NCI-H345 treated with DMSO at 0.1 percent for 48 hours (cell line): Measurements from ENCODE around the gene PEAK3.
A peak's percentile ranks its signal among the peaks of the same experiment; 100 is the strongest.

Experiments used
- DNase-seq: peaks from one replicate; lab custom pipeline; 2025; ENCODE audit not compliant: unreplicated experiment; lab: John Stamatoyannopoulos, UW

PEAK3 gene

DNA sequence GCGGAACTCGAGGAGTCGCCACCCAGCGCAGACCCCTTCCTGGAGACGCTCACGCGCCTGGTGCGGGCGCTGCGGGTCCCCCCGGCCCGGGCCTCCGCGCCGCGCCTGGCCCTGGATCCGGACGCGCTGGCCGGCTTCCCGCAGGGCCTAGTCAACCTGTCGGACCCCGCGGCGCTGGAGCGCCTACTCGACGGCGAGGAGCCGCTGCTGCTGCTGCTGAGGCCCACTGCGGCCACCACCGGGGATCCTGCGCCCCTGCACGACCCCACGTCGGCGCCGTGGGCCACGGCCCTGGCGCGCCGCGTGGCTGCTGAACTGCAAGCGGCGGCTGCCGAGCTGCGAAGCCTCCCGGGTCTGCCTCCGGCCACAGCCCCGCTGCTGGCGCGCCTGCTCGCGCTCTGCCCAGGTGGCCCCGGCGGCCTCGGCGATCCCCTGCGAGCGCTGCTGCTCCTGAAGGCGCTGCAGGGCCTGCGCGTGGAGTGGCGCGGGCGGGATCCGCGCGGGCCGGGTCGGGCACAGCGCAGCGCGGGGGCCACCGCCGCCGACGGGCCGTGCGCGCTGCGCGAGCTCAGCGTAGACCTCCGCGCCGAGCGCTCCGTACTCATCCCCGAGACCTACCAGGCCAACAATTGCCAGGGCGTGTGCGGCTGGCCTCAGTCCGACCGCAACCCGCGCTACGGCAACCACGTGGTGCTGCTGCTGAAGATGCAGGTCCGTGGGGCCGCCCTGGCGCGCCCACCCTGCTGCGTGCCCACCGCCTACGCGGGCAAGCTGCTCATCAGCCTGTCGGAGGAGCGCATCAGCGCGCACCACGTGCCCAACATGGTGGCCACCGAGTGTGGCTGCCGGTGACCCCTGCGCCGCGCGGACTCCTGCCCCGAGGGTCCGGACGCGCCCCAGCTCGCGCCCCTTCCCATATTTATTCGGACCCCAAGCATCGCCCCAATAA lies 30.6 kb downstream of the PEAK3 start:
- DNase-seq: no peak

DNA sequence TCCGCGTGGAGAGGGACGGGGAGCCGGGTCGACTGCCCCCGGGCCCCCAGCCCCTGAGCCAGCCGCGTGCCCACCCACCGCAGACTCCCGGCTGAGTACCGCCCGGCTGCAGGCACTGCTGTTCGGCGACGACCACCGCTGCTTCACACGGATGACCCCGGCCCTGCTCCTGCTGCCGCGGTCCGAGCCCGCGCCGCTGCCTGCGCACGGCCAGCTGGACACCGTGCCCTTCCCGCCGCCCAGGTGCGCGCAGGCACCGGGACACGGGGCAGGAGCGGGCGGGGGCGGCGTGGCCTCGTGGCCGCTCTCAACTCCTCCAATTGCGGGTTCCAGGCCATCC lies 31.2 kb downstream of the PEAK3 start:
- no peak for DNase-seq

DNA sequence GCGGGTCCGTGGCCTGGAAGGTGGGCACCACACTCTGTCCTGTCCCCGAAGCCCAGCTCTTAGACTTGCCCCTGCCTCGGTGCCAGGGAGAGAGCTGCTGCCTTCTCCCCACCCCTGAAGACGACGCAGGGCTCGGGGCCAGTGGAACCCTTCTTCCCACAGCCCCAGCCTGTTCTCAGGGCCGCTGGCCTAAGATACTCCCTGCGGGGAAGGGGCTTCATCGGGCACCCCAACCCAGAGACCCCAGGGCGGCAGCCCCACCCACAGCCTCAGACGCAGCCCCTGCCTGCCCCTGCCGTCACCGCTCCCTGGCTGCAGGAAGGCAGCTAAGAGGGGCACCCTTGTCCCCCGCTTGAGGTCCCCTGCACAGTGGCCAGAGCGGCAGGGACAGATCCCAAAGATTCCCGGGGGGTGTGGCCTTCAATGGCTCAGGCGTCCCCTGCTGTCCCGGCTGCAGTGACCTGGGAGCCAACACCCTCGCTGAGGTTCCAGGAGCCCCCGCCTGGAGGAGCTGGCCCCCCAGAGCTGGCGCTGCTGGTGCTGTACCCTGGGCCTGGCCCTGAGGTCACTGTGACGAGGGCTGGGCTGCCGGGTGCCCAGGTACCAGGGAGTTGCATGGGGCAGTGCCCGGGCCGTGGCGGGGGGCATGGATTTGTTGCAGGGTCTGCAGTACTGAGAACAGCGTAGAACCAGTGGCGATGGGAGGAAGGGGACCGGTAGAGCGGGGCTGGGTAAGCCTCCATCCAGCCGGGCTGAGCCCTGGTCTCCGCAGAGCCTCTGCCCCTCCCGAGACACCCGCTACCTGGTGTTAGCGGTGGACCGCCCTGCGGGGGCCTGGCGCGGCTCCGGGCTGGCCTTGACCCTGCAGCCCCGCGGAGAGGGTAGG lies 31.9 kb downstream of the PEAK3 start:
- DNase-seq: no peak

DNA sequence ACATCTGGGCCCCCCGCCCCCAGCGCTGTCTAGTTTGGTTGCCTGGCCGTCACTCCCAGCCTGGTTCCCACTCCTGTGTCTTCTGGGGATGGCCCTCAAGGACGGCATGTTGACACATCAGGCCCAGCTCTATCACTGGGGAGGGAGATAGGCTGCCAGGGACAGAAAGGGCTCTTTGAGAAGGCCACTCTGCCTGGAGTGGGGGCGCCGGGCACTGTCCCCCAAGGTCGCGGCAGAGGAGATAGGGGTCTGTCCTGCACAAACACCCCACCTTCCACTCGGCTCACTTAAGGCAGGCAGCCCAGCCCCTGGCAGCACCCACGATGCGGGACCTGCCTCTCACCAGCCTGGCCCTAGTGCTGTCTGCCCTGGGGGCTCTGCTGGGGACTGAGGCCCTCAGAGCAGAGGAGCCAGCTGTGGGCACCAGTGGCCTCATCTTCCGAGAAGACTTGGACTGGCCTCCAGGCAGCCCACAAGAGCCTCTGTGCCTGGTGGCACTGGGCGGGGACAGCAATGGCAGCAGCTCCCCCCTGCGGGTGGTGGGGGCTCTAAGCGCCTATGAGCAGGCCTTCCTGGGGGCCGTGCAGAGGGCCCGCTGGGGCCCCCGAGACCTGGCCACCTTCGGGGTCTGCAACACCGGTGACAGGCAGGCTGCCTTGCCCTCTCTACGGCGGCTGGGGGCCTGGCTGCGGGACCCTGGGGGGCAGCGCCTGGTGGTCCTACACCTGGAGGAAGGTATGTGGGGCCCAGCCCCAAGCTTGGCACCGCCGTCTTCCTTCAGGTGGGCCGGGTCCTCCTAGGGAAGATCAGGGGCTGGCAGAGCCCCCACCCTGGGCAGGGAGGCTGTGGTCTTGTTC lies 32.7 kb downstream of the PEAK3 start, which contains the start of gene AMH:
Gene AMH (plus strand): TSS at position 314 of the 857 bp plus-strand sequence. CDS start 10 bp downstream, at position 324.
- DNase-seq: no peak

DNA sequence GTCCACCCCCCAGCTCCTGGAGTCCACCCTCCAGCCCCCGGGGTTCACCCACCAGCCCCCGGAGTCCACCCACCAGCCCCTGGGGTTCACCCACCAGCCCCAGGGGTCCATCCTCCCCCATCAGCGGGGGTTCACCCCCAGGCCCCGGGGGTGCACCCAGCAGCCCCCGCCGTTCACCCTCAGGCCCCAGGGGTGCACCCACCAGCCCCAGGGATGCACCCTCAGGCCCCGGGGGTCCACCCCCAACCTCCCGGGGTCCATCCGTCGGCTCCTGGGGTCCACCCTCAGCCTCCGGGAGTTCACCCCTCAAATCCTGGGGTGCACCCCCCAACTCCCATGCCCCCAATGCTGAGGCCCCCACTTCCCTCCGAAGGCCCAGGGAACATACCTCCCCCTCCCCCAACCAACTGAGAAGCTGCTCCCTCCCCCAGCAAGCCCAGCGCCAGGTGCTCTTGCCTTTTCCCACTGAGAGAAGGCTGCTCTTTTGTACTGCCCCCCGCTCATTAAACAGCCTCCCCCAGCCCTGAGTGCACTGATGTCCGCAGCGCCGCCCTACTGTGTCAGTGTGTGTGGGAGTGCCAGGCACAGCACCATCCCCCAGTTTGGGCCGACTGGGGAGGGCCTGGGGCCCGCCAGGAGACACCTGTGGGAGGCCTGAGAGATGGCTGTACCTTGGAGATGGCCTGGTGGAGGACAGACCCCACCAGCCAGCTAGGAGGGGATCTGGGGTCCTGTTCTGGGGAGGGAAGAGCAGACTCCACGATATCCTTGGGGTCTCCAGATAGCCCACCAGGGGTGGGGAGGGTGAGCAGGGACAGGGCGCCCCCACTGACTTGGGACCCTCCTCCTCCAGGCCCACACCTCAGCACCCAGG lies 33.6 kb downstream of the PEAK3 start:
- DNase-seq: peak; percentile 28

DNA sequence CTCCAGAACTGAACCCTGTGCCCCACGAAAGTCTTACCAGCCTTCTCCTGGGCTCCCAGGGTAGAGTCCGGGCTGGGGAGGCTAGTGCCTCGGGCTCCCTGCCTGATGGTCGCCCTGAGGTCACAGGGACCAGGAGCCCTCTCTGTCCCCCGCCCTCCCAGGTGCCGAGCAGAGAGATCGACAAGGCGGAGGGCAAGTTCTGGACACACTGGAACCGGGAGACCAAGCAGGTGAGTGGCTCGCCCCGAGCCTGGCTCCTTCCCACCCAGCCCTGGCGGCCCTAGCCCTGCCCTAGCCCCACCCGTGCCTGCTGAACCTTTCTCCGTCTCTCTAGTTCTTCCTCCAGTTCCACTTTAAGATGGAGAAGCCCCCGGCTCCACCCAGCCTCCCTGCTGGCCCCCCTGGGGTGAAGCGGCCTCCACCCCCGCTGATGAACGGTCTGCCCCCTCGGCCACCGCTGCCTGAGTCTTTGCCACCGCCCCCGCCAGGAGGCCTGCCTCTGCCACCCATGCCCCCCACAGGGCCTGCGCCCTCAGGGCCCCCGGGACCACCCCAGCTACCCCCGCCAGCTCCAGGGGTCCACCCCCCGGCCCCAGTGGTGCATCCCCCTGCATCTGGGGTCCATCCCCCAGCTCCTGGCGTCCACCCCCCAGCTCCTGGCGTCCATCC lies 34.4 kb downstream of the PEAK3 start:
- no peak for DNase-seq

DNA sequence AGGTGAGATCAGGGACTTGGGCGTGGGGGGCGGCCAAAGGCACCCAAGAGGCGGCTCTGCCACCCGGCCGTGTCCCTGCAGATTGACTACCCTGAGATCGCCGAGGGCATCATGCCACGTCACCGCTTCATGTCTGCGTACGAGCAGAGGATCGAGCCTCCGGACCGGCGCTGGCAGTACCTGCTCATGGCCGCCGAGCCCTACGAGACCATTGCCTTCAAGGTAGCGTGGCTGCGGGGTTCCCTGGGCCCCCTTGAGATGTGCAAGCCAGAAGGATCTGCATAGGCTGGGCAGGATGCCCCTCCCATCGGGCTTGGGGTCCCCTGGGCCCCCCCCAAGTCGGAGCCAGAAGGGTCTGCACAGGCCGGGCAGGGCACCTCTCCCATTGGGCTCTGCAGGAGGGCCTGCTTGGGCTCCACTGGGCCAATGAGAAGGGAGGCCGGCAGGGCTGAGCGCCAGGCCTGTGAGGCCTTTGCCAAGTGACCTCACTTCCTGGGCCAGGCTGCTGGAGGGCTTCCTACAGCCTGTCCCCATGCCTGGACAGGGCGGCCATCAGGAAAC lies 35.1 kb downstream of the PEAK3 start:
- DNase-seq: no peak

DNA sequence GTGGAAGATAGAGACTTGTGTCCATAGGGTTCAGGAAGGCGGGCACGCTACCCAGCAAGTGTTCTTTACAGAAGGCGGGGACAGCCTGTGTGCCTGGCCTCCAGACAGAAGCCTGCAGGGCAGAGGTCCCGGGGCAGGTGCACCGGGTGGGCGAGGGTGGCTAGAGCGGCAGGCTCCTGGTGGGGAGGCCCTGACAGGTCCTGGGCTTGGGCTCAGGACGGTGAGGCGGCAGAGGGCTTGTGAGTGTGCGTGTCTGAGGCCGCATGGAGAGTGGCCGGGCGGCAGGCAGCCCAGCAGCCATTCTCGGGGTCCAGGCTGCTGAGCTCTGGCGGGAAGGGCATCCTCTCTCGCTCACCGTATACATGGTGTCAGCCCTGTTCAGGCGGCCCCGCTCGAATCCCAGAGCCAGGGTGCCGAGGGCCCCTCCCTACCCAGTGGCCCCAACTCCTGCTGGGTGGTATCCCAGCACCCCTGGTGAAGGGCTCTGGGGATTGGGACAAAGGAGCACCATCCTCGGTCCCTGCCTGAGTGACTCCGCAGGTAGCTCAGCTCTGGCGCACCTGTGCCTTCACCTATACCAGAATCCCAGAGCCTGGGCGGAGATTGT lies 35.9 kb downstream of the PEAK3 start:
- DNase-seq: no peak

DNA sequence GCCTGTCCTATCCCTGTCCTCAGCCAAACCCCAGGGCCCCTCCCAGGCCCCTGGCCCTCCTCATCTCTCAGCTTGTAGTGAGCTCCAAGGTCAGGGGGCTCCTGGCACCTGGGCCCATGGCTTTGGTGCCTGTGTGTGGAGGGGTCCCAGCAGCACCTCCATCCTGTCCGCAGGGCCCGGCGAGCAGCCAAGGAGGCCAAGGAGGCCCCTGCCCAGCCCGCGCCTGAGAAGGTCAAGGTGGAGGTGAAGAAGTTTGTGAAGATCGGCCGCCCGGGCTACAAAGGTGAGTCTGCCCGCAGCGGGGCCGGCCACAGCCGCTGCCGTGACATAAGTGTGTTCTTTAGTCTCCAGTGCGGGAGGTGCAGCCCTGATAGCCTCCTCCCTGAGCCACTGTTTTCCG lies 36.7 kb downstream of the PEAK3 start:
- no peak for DNase-seq

DNA sequence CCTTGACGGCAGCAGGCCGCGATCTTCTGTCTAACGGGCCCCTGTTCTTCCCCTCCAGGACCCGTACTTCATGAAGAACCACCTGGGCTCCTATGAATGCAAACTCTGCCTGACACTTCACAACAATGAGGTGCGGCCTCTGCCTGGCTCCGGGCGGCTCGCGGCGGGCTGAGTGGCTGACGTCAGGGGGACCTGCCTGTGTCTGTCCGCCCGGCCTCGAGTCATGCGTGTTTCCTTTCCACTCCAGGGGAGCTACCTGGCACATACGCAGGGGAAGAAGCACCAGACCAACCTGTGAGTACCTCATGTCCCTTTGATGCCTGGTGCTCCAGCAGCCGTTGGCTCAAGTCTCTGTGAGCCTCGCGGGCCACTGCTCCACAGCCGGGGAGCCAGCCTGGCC lies 37.5 kb downstream of the PEAK3 start:
- DNase-seq: no peak

DNA sequence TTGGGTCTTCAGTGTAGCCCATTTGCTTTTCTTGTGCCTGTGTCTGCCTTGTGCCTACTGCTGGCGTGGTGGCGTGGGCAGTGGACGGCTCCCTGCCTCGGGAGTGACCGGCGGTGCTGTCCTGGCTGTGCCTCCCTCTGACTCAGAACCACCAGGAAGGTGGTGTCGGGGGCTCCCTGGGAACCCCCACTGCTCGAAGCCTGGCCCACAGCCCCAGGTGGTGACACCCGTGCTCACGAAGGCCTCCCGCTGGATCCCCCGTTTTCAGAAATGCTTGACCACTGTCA lies 37.9 kb downstream of the PEAK3 start:
- no peak for DNase-seq

DNA sequence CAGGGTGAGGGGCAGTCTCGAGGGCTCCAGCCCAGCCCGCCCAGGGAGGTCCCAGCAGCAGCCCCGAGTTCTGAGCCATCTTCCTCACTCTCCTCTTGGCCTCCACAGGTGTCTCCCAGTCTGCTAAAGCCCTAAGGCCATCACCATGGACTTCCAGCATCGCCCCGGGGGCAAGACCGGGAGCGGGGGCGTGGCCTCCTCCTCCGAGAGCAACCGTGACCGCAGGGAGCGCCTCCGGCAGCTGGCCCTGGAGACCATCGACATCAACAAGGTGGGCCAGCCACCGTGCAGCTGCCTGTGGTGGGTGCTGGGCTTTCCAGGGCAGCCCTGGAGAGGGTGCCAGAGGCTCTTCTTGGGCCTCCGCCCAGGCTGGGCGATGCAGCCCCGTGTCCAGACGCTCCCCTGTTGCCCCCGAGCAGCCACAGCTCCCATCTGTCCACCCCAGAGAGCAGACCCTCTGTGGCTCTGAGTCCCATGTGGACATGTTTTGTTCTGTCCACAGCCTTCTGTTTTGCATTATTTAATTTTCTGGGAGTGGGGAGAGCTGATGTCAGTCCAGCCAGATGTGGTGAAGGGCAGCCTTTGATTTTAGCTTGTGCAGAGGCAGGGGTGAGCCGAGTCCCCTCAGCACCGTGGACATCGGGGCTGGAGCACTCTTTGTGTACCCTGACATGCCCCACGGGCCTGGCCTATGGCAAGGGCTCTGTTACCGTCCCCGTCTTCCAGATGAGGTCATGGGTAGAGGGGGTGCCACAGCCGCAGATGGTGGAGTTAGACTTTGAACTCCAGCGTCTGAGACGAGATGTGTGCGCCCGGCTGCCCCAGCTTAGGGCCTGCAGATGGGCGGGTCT lies 38.5 kb downstream of the PEAK3 start:
- DNase-seq: no peak

DNA sequence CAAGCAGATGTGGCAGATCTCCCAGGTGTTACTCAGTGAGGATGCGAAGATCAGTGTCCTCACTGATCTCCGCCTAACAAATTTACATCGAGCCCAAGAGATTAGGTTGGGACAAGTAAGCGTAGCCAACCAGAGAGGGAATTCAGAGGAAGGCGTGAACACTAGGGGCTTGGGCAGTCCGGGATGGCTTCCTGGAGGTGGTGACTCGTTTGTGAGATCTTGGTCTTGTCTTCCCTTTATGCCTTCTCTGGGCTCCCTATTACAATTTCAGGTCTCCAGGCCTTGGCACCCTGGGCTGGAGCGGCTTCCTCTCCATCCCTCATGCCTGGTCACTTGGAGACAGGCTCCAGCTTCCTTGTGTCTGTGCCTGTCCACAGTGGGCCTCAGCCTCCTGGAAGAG lies 39.2 kb downstream of the PEAK3 start:
- DNase-seq: no peak

DNA sequence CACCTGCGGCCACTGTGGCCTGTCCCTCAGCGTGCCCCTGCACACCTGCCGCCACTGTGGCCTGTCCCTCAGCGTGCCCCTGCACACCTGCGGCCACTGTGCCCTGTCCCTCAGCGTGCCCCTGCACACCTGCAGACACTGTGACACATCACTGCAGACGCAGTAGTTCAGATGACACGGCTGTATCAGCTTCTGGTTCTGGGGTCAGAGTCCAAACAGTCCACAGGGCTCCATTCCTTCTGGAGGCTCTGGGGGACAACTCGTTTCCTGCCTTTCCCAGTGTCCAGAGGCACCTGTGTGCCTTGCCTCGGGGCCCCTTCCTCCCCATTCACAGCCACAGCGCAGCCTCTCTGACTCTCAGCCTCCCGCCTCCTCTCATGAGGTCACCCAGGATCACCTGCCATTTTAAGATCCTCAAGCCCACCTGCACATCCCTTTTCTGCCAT lies 39.9 kb downstream of the PEAK3 start:
- DNase-seq: no peak

DNA sequence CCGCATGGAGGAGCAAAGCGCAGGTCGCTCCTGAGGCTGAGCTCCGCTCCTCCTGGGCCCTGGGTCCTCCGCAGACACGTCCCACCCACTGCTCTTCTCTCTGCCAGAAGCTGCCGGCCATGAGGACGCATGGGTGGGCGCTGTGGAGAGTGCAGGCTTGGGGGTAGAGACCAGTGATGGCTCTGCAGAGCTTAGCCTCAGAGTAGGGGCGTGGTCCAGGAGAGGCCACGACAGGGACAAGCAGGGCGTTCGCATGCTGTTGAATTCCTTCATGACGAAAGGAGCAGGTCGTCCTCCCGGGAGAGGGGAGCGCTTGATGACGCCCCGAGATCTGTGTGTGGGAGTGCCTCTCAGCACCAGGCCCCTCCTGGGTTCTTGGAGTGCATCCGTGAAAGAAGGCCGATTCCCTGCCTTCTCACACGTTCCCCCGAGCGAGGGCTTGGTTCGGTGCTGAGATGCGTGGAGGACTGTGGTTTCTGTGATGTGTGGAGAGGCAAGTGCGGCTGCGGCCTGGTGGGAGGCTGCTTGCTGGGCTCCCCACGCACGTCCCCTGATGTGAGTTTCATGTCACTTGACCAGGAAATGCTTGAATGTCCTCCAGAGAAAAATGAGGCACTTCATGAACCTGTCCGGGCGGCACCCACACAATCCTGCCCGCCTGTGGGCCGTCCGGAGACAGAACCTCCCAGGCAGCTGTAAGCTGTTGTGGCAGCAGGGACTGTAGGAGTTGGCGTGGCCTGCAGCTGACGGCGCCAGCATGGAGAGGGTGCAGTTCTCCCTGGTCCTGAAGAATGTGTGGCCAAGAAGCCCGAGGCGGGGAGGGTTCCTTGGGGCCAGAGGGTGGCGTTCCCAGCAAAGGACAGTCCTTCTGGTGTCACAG lies 40.9 kb downstream of the PEAK3 start:
- DNase-seq: no peak

DNA sequence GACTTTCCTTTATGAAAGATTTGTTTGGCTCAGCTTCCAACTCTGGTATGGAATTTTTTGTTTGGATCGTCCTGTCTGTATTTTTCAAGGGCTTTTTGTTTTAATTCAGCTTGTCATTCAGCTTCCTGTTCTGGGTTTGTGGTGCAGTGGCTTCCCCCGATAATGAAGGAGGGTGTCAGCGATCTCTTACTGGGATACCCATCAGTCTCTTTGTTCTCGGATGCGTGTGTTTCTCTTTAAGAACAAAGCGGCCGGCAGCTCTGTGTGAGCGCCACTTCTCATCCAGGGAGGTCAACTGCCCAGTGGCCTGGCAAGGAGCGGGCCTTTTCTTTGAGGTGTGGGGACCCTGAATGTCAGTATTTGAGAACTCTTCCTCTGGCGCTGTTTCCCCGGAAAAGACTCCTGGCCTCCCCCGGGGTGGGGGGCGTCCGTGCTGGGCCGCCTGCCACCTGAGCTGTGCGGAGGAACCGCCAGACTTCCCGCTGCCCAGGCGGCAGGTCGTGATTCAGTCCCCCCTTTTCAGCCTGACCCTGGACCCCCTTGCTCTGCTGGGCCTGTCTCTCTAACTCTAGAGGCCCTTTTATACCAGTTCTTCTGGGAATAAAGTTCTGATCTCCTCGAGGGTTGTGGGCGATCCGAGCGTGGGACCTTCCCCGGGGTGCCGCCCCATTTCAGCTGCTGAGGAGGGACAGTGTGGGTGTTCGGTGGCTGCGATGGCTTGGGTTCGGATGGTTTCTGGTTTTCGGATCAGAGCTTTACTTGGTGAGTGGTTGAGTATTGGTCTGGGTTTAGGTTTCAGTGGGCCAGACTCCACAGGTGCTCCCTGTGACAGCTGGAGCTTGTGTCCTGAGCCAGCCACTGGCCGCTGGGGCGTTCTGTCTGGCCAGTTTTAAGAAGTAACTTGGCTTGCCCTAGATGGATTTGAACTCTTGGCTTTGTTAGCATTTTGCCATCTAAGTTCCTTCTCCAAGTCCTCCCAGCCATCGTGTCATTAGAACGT lies 41.9 kb downstream of the PEAK3 start:
- DNase-seq: no peak
